ENCODE data around the gene CCDC190. TPM values are rescaled to one million over a fixed set of nuclear protein-coding genes. Genes with fewer than 3 reads are reported as not detected.

The CCDC190 gene, protein sequence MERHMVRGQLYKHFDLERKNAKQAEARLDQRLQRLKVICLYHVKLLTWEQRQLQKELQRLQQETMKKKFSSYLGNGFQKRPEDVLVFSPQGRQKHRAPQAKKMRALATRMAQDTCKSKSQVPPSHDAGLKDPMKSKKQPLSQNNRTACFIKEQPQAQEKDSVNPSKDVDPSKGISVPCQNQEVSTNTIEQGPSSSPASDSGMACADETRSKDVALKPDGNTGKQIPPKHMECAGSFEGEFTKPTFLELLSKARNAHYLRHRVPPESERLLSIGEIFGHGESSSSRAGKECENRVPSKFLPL
- polyA plus RNA-seq: not detected

GRCh38 chr1:162861101-162861500 lies at the start of gene CCDC190:
TSS of gene CCDC190 (minus strand) at chr1:162861175. CDS start at chr1:162859646, 1,529 bp downstream.
- H3K27ac Mint-ChIP-seq: no peak within 1 kb of the TSS
- peaks cover 9% of the 10 kb centered on the region for H3K27me3 Mint-ChIP-seq
- peaks cover 0 to 3% (median 0%) of the 10 kb centered on the region in 3 donors for H3K9me3 Mint-ChIP-seq
- H3K4me1 Mint-ChIP-seq: no peaks in the 10 kb centered on the region
- peaks cover 1% of the 10 kb centered on the region for H3K36me3 Mint-ChIP-seq
- H3K4me3 Mint-ChIP-seq: no peak within 1 kb of the TSS

DNA sequence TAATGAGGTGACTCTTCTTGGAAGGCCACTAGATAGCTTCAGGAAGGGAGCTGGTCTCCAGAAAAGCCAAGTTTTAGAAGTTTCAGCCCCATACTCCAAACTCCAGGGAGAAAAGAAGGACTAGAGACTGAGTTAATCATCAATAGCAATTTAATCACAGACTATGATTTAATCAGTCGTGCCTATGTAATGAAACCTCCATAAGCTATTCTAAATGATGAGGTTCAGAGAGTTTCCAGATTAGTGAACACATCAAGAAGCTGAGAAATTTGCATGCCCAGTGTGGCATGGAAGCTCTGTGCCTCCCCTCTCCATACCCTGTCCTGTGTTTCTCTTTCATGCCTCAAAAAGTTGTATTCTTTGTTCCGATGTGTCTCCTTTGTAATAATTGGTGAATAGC lies 49.2 kb upstream of the CCDC190 start:
- Mint-ChIP-seq H3K27ac (no peak overlapping the region), H3K4me3 (no peak overlapping the region), H3K9me3 (peaks cover 0 to 7% (median 5%) of the 10 kb centered on the region in 3 donors), H3K36me3 (no peaks in the 10 kb centered on the region), H3K4me1 (no peaks in the 10 kb centered on the region), H3K27me3 (peaks cover 4% of the 10 kb centered on the region)

- H3K4me3 Mint-ChIP-seq: no peak overlapping the region
- no peak overlapping the region for H3K27ac Mint-ChIP-seq
- no peaks in the 10 kb centered on the region for H3K4me1 Mint-ChIP-seq
- H3K36me3 Mint-ChIP-seq: no peaks in the 10 kb centered on the region
- H3K27me3 Mint-ChIP-seq: peaks cover 2% of the 10 kb centered on the region
- peaks cover 0 to 7% (median 2%) of the 10 kb centered on the region in 3 donors for H3K9me3 Mint-ChIP-seq
Observed at GRCh38 chr1:162908780-162909179, 47.8 kb upstream of the CCDC190 start.

DNA sequence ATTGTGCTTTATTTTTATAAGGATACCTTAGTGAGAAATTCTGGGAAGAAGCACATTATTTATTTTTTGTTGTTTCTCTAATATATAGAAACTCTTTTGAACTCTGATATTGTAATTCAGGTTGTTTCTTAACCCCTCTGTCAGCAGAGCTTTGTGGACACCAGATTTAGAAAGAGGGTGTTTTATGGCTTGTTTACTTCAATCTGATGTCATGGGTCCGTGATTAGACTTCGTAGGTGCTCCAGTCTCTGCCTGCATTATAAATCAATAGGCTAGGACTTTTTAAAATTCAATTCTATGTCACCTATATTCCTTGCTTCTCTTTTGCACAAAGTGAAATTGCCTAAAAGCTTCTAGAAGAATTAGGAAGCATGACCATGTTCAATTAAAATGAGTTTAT lies 47.3 kb upstream of the CCDC190 start:
- Mint-ChIP-seq H3K27ac (no peak overlapping the region), H3K4me3 (no peak overlapping the region), H3K27me3 (peaks cover 2% of the 10 kb centered on the region), H3K36me3 (no peaks in the 10 kb centered on the region), H3K9me3 (peaks cover 0 to 7% (median 2%) of the 10 kb centered on the region in 3 donors), H3K4me1 (no peaks in the 10 kb centered on the region)

GRCh38 chr1:162906485-162906884 lies 45.5 kb upstream of the CCDC190 start:
- Mint-ChIP-seq H3K9me3 (peaks cover 0 to 2% (median 0%) of the 10 kb centered on the region in 3 donors), H3K27me3 (peaks cover 2% of the 10 kb centered on the region), H3K36me3 (no peaks in the 10 kb centered on the region), H3K4me3 (no peak overlapping the region), H3K4me1 (no peaks in the 10 kb centered on the region), H3K27ac (no peak overlapping the region)

GRCh38 chr1:162905174-162906158 lies 44.5 kb upstream of the CCDC190 start:
- Mint-ChIP-seq H3K9me3 (no peaks in the 10 kb centered on the region), H3K27me3 (peaks cover 2% of the 10 kb centered on the region), H3K4me3 (no peak overlapping the region), H3K4me1 (no peaks in the 10 kb centered on the region), H3K36me3 (no peaks in the 10 kb centered on the region), H3K27ac (no peak overlapping the region)

GRCh38 chr1:162904579-162904978 lies 43.6 kb upstream of the CCDC190 start:
- peaks cover 2% of the 10 kb centered on the region for H3K27me3 Mint-ChIP-seq
- H3K4me1 Mint-ChIP-seq: no peaks in the 10 kb centered on the region
- no peaks in the 10 kb centered on the region for H3K9me3 Mint-ChIP-seq
- no peak overlapping the region for H3K27ac Mint-ChIP-seq
- H3K36me3 Mint-ChIP-seq: no peaks in the 10 kb centered on the region
- no peak overlapping the region for H3K4me3 Mint-ChIP-seq

DNA sequence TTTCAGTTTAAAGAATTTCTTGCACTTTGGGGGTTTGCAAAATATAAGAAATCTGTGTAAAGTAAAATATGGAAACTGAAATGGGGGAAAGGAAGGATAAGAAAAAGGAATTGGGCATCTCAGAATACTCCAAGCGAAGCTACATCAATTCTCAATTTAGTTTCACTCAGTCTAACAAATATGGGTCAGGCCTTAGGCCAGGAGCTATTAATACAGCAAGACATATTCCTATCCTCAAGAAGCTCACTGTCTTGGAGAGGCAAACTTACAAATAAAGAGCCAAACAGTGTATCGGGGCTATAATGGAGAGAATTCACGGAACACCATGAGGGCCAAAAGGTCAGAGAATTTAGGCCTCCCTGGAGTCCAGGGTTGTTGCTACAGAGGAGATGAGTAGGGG lies 43.0 kb upstream of the CCDC190 start:
- Mint-ChIP-seq H3K9me3 (no peaks in the 10 kb centered on the region), H3K27ac (no peak overlapping the region), H3K4me3 (no peak overlapping the region), H3K36me3 (no peaks in the 10 kb centered on the region), H3K4me1 (no peaks in the 10 kb centered on the region), H3K27me3 (no peaks in the 10 kb centered on the region)

DNA sequence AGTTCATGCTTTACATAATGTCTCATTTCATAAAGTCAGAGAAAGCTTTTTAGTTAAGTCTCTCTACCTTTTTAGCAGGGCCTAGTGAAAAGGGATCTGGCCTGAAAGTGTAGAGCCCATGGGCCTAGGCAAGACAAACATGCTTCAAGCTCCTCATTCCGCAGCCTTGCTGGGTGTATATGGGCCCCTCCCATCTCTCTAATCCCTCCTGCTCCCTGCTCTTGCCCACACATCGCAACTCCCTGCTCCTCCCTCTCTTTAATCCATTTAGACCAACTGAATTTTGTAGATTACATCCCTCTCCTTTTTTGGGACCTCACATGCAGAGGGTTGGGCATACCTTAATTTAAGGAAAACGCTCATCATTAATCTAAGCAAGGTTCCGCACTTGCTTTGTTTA lies 42.3 kb upstream of the CCDC190 start:
- Mint-ChIP-seq H3K4me3 (no peak overlapping the region), H3K9me3 (no peaks in the 10 kb centered on the region), H3K27me3 (no peaks in the 10 kb centered on the region), H3K36me3 (no peaks in the 10 kb centered on the region), H3K27ac (no peak overlapping the region), H3K4me1 (no peaks in the 10 kb centered on the region)

GRCh38 chr1:162902416-162902815 lies 41.4 kb upstream of the CCDC190 start:
- no peaks in the 10 kb centered on the region for H3K9me3 Mint-ChIP-seq
- H3K36me3 Mint-ChIP-seq: no peaks in the 10 kb centered on the region
- no peaks in the 10 kb centered on the region for H3K4me1 Mint-ChIP-seq
- H3K27ac Mint-ChIP-seq: no peak overlapping the region
- H3K27me3 Mint-ChIP-seq: no peaks in the 10 kb centered on the region
- no peak overlapping the region for H3K4me3 Mint-ChIP-seq

DNA sequence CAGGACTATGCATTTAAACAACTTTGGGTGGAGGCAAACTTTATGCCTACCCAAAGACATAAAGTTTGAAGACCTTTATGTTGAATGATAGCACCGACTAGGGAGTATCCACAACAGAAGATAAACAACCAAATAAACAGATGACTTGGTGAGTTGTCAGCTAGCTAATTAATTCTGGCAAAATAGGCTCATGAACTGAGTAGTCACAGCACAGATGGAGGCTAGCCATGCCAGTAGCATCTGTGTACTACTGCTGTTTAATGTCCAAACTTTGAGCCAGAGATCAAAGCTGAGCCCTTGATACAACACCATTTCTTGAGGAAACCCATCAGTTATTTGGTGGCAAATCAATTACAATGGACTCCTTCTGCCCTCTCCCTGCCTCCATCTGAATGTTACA lies 40.3 kb upstream of the CCDC190 start:
- H3K4me1 Mint-ChIP-seq: no peaks in the 10 kb centered on the region
- H3K27ac Mint-ChIP-seq: no peak overlapping the region

GRCh38 chr1:162899422-162900146 lies 38.6 kb upstream of the CCDC190 start:
- Mint-ChIP-seq H3K4me3 (no peak overlapping the region), H3K27me3 (no peaks in the 10 kb centered on the region), H3K4me1 (no peaks in the 10 kb centered on the region), H3K36me3 (no peaks in the 10 kb centered on the region), H3K9me3 (no peaks in the 10 kb centered on the region), H3K27ac (no peak overlapping the region)

More for the DNA sequence above, 40.3 kb upstream of the CCDC190 start:
- H3K4me3 Mint-ChIP-seq: no peak overlapping the region
- no peaks in the 10 kb centered on the region for H3K27me3 Mint-ChIP-seq
- no peaks in the 10 kb centered on the region for H3K36me3 Mint-ChIP-seq
- no peaks in the 10 kb centered on the region for H3K9me3 Mint-ChIP-seq

GRCh38 chr1:162893612-162893908 lies 32.6 kb upstream of the CCDC190 start:
- no peaks in the 10 kb centered on the region for H3K4me1 Mint-ChIP-seq
- no peak overlapping the region for H3K27ac Mint-ChIP-seq
- peaks cover 5% of the 10 kb centered on the region for H3K27me3 Mint-ChIP-seq
- H3K36me3 Mint-ChIP-seq: no peaks in the 10 kb centered on the region
- H3K9me3 Mint-ChIP-seq: no peaks in the 10 kb centered on the region
- H3K4me3 Mint-ChIP-seq: no peak overlapping the region

GRCh38 chr1:162892906-162893611 lies 32.1 kb upstream of the CCDC190 start:
- no peaks in the 10 kb centered on the region for H3K36me3 Mint-ChIP-seq
- H3K27me3 Mint-ChIP-seq: peaks cover 5% of the 10 kb centered on the region
- no peaks in the 10 kb centered on the region for H3K9me3 Mint-ChIP-seq
- H3K4me3 Mint-ChIP-seq: no peak overlapping the region
- H3K4me1 Mint-ChIP-seq: no peaks in the 10 kb centered on the region
- no peak overlapping the region for H3K27ac Mint-ChIP-seq

- Mint-ChIP-seq H3K27ac (no peak overlapping the region), H3K9me3 (no peaks in the 10 kb centered on the region), H3K27me3 (peaks cover 7% of the 10 kb centered on the region), H3K4me3 (no peak overlapping the region), H3K4me1 (no peaks in the 10 kb centered on the region), H3K36me3 (no peaks in the 10 kb centered on the region)
Observed at GRCh38 chr1:162889989-162890388, 29.0 kb upstream of the CCDC190 start.
